Body of pancreas (tissue), 4 donors: ENCODE results near the gene ABCC4.

Experiments
- CTCF ChIP-seq, 7 experiments: fragments of 450-650 bp in 4 of 7; fragments of 200-600 bp in 3 of 7; sonication (generic) in 3 of 7; IDR thresholded peaks; one replicate each; pipeline ENCODE4 v1.5.1; 2016 to 2019; ENCODE audit warnings: antibody characterized with exemption in 7 of 7
- POLR2A ChIP-seq, 3 donors: fragments of 450-650 bp; IDR thresholded peaks; one replicate each; pipeline ENCODE4 v1.6.1; 2016; ENCODE audit warnings: antibody characterized with exemption in 3 of 3, mild to moderate bottlenecking in 2 of 3

- TF ChIP-seq CTCF (IDR thresholded peaks at IDR 0.05) (no peak), POLR2A (IDR thresholded peaks at IDR 0.05) (no peak)
These were observed 18.5 kb upstream of the ABCC4 start for GRCh38 chr13:95319551-95320274.
